WTC11 (cell line): ENCODE results near the gene SUPT5H. TPM values are rescaled to one million over a fixed set of nuclear protein-coding genes. Genes with fewer than 3 reads are reported as not detected.
A peak's percentile ranks its signal among the peaks of the same experiment; 100 is the strongest.

Experiments
- ATAC-seq: fragments of 200-7000 bp; cut with Tn5 transposase; 2 replicates; pipeline ENCODE4 v1.10.0; 2021; ENCODE audit warnings: mild to moderate bottlenecking, moderate library complexity
- CTCF ChIA-PET: fragments of 300-600 bp; sonication (Branson Sonifier 250); formaldehyde crosslinking; loops from one replicate; lab custom pipeline; 2021; ENCODE audit warnings: antibody characterized with exemption; lab: Charles Lee
- POLR2A ChIA-PET: fragments of 350-600 bp; sonication (Branson Sonifier 250); formaldehyde crosslinking; loops from one replicate; lab custom pipeline; 2021; ENCODE audit warnings: antibody characterized with exemption; lab: Charles Lee
- DNase-seq: peaks from one replicate; pipeline ENCODE4 v3.0.0; 2021; ENCODE audit warnings: low spot score
- H3K27ac Mint-ChIP-seq: 2 replicates; pipeline ENCODE4 v1.8.0; 2021; ENCODE audit warnings: mixed read lengths
- H3K27me3 Mint-ChIP-seq: 2 replicates; pipeline ENCODE4 v1.8.0; 2021; ENCODE audit warnings: low read depth, mild to moderate bottlenecking, moderate library complexity, mixed read lengths
- H3K36me3 Mint-ChIP-seq: 2 replicates; pipeline ENCODE4 v1.8.0; 2021; ENCODE audit warnings: mixed read lengths
- H3K4me1 Mint-ChIP-seq: 2 replicates; pipeline ENCODE4 v1.8.0; 2022; ENCODE audit warnings: mixed read lengths
- H3K4me3 Mint-ChIP-seq: 2 replicates; pipeline ENCODE4 v1.8.0; 2021; ENCODE audit warnings: mild to moderate bottlenecking, moderate library complexity, mixed read lengths
- H3K9me3 Mint-ChIP-seq: 2 replicates; pipeline ENCODE4 v1.8.0; 2021; ENCODE audit warnings: mixed read lengths
- ARID4B ChIP-seq: sonication (generic); formaldehyde crosslinking; IDR thresholded peaks from 2 replicates; pipeline ENCODE4 v1.8.0; 2023; ENCODE audit warnings: missing genetic modification reagents, mild to moderate bottlenecking, borderline replicate concordance
- ETV6 ChIP-seq: sonication (generic); formaldehyde crosslinking; IDR thresholded peaks from 2 replicates; pipeline ENCODE4 v1.8.1; 2022; ENCODE audit warnings: mild to moderate bottlenecking, missing genetic modification reagents
- FOXK1 ChIP-seq: sonication (generic); formaldehyde crosslinking; IDR thresholded peaks from 2 replicates; pipeline ENCODE4 v1.8.0; 2022; ENCODE audit warnings: mild to moderate bottlenecking, moderate library complexity, missing genetic modification reagents
- GTF2I ChIP-seq: fragments of 250-450 bp; sonication (Bioruptor Pico); conservative IDR thresholded peaks from 2 replicates; pipeline ENCODE4 v1.4.0; 2021; ENCODE audit warnings: mild to moderate bottlenecking
- HMGXB4 ChIP-seq: sonication (generic); formaldehyde crosslinking; IDR thresholded peaks from 2 replicates; pipeline ENCODE4 v1.8.1; 2023; ENCODE audit warnings: mild to moderate bottlenecking, moderate library complexity, missing genetic modification reagents
- MAX ChIP-seq: sonication (generic); formaldehyde crosslinking; IDR thresholded peaks from 2 replicates; pipeline ENCODE4 v1.8.0; 2022; ENCODE audit warnings: mild to moderate bottlenecking, missing genetic modification reagents
- RORB ChIP-seq: fragments of 250-450 bp; sonication (Bioruptor Pico); IDR thresholded peaks from 2 replicates; pipeline ENCODE4 v1.9.0; 2021; ENCODE audit warnings: mild to moderate bottlenecking
- STAT6 ChIP-seq: sonication (generic); formaldehyde crosslinking; conservative IDR thresholded peaks from 2 replicates; pipeline ENCODE4 v1.8.1; 2023; ENCODE audit warnings: mild to moderate bottlenecking, low read depth, missing genetic modification reagents, moderate library complexity
- TCF7 ChIP-seq: sonication (generic); formaldehyde crosslinking; IDR thresholded peaks from 2 replicates; pipeline ENCODE4 v1.8.0; 2022; ENCODE audit warnings: mild to moderate bottlenecking, low read depth, missing genetic modification reagents, moderate library complexity
- TEAD1 ChIP-seq: sonication (generic); formaldehyde crosslinking; IDR thresholded peaks from 2 replicates; pipeline ENCODE4 v1.8.0; 2022; ENCODE audit warnings: mild to moderate bottlenecking, missing genetic modification reagents
- USF1 ChIP-seq: sonication (generic); formaldehyde crosslinking; IDR thresholded peaks from 2 replicates; pipeline ENCODE4 v1.8.0; 2022; ENCODE audit warnings: mild to moderate bottlenecking, missing genetic modification reagents
- ZNF219 ChIP-seq: sonication (generic); formaldehyde crosslinking; IDR thresholded peaks from 2 replicates; pipeline ENCODE4 v1.8.0; 2023; ENCODE audit warnings: missing genetic modification reagents, mild to moderate bottlenecking, borderline replicate concordance
- ZNF423 ChIP-seq: fragments of 250-450 bp; sonication (Bioruptor Pico); IDR thresholded peaks from 2 replicates; pipeline ENCODE4 v2.1.2; 2022; ENCODE audit warnings: mild to moderate bottlenecking, moderate library complexity
- total RNA-seq: library from RNA; stranded (reverse); gene quantifications from 3 replicates; pipeline ENCODE4 v1.2.3, GENCODE V29; 2021

Gene SUPT5H
- total RNA-seq, 1 experiment from 2014 or later = 135 TPM

- TF ChIP-seq STAT6 (CRISPR knock-in tag) (no peak), TCF7 (CRISPR knock-in tag) (0 out of 2 replicates have a peak, but pooled peaks have one; percentile 50), ZNF423 (CRISPR knock-in tag) (0 out of 2 replicates have a peak, but pooled peaks have one; percentile 22)
Observed at GRCh38 chr19:39412867-39413271, 32.5 kb upstream of the SUPT5H start (continued).

GRCh38 chr19:39413272-39413910 is 32.0 kb upstream of the SUPT5H start:
- H3K4me1 Mint-ChIP-seq = peaks cover 40% of the 10 kb centered on the region
- H3K36me3 Mint-ChIP-seq = peaks cover 13% of the 10 kb centered on the region
- DNase-seq (peak; percentile 65), ATAC-seq (no peak)
- H3K27ac Mint-ChIP-seq = peak overlapping the region; percentile 92
- ChIA-PET CTCF (interaction anchor here (0.6 to 2.2 kb wide), 15 partner anchors 9 to 138 kb away, joined by 3 to 12 read pairs (median 4); partner anchors contain the start of genes RPS16, SAMD4B and SUPT5H), POLR2A (interaction anchor here (0.9 to 2.2 kb wide), 5 partner anchors 10 to 32 kb away, joined by 3 to 17 read pairs (median 3); partner anchors contain the start of genes MED29, PAF1, RPS16 and SUPT5H)
- H3K4me3 Mint-ChIP-seq = peak overlapping the region; percentile 99
- TF ChIP-seq MAX (CRISPR knock-in tag) = 0 out of 2 replicates have a peak, but pooled peaks have one; percentile 30
- peak; percentile 53; the same call in 1 of the 2 replicates for TF ChIP-seq ARID4B (CRISPR knock-in tag)
- no peak for TF ChIP-seq USF1 (CRISPR knock-in tag)
- TF ChIP-seq HMGXB4 (CRISPR knock-in tag) = peak; percentile 2; the same call in 1 of the 2 replicates
- peak; percentile 14; the same call in 1 of the 2 replicates for TF ChIP-seq TEAD1 (CRISPR knock-in tag)
- H3K9me3 Mint-ChIP-seq = no peaks in the 10 kb centered on the region
- no peaks in the 10 kb centered on the region for H3K27me3 Mint-ChIP-seq

GRCh38 chr19:39413911-39414608 is 31.3 kb upstream of the SUPT5H start:
- peak overlapping the region; percentile 99 for H3K4me3 Mint-ChIP-seq
- no peaks in the 10 kb centered on the region for H3K27me3 Mint-ChIP-seq
- H3K4me1 Mint-ChIP-seq = peaks cover 34% of the 10 kb centered on the region

More at GRCh38 chr19:39413911-39414608, 31.3 kb upstream of the SUPT5H start:
- no peaks in the 10 kb centered on the region for H3K9me3 Mint-ChIP-seq
- no peak for DNase-seq
- peaks cover 13% of the 10 kb centered on the region for H3K36me3 Mint-ChIP-seq
- peak overlapping the region; percentile 92 for H3K27ac Mint-ChIP-seq
- CTCF ChIA-PET = interaction anchor here (0.6 to 2.2 kb wide), 17 partner anchors 9 to 215 kb away, joined by 3 to 12 read pairs (median 4); partner anchors contain the start of genes MED29, PAF1, RPS16 and SAMD4B
- POLR2A ChIA-PET = interaction anchor here (0.5 to 2.2 kb wide), 7 partner anchors 10 to 31 kb away, joined by 3 to 17 read pairs (median 3); partner anchors contain the start of genes MED29, PAF1, RPS16 and SUPT5H
- ATAC-seq = no peak
- TF ChIP-seq RORB (CRISPR knock-in tag) = no peak
- 0 out of 2 replicates have a peak, but pooled peaks have one; percentile 11 for TF ChIP-seq GTF2I (CRISPR knock-in tag)
- no peak for TF ChIP-seq ZNF219 (CRISPR knock-in tag)
- 0 out of 2 replicates have a peak, but pooled peaks have one; percentile 20 for TF ChIP-seq FOXK1 (CRISPR knock-in tag)
- 0 out of 2 replicates have a peak, but pooled peaks have one; percentile 44 for TF ChIP-seq ETV6 (CRISPR knock-in tag)
- TF ChIP-seq HMGXB4 (CRISPR knock-in tag) = 0 out of 2 replicates have a peak, but pooled peaks have one; percentile 15
